ENCODE measurements around the gene QPCT. TPM values are rescaled to one million over a fixed set of nuclear protein-coding genes. Genes with fewer than 3 reads are reported as not detected.
"Not testable (repeated sequence)": the region's sequence is repeated elsewhere in the genome, so short reads cannot be mapped to it uniquely, and the experiment has no call there.

QPCT gene
- polyA plus RNA-seq, 3 donors, result 11.5 to 15.5 (median 12.3) TPM

- no peak for DNase-seq
These were observed 10.1 kb downstream of the QPCT start for GRCh38 chr2:37354531-37354930.

GRCh38 chr2:37355735-37356134 lies 11.3 kb downstream of the QPCT start:
- DNase-seq, result no peak

- DNase-seq, result no peak
These were observed 11.9 kb downstream of the QPCT start for GRCh38 chr2:37356299-37356698.

GRCh38 chr2:37357069-37357468 lies 12.6 kb downstream of the QPCT start:
- no peak for DNase-seq

GRCh38 chr2:37357530-37357929 lies 13.1 kb downstream of the QPCT start:
- DNase-seq, result no peak

GRCh38 chr2:37358466-37358865 lies 14.0 kb downstream of the QPCT start:
- DNase-seq, result no peak

GRCh38 chr2:37361216-37361815 lies 16.9 kb downstream of the QPCT start:
- no peak for DNase-seq

GRCh38 chr2:37361994-37362698 lies 17.7 kb downstream of the QPCT start:
- DNase-seq, result no peak

GRCh38 chr2:37364351-37364750 lies 19.9 kb downstream of the QPCT start:
- DNase-seq, result no peak

- no peak for DNase-seq
These were observed 21.2 kb downstream of the QPCT start for GRCh38 chr2:37365669-37366068.

GRCh38 chr2:37366773-37367172 lies 22.3 kb downstream of the QPCT start:
- DNase-seq, result no peak

GRCh38 chr2:37367310-37367709 lies 22.9 kb downstream of the QPCT start:
- DNase-seq, result no peak

- no peak for DNase-seq
These were observed 23.6 kb downstream of the QPCT start for GRCh38 chr2:37367984-37368383.

GRCh38 chr2:37370666-37371065 lies 26.2 kb downstream of the QPCT start:
- DNase-seq, result no peak

- no peak for DNase-seq
These were observed 27.6 kb downstream of the QPCT start for GRCh38 chr2:37372000-37372399.

GRCh38 chr2:37375741-37376288 lies 31.4 kb downstream of the QPCT start:
- no peak for DNase-seq

- no peak for DNase-seq
These were observed 32.2 kb downstream of the QPCT start for GRCh38 chr2:37376421-37377186.

GRCh38 chr2:37377187-37377532 lies 32.7 kb downstream of the QPCT start:
- no peak for DNase-seq

- no peak for DNase-seq
These were observed 34.0 kb downstream of the QPCT start for GRCh38 chr2:37378411-37378810.

GRCh38 chr2:37379881-37380296 lies 35.5 kb downstream of the QPCT start:
- no peak for DNase-seq

- not testable (repeated sequence) for DNase-seq
These were observed 36.4 kb downstream of the QPCT start for GRCh38 chr2:37380787-37381186.

- DNase-seq, result not testable (repeated sequence)
These were observed 39.8 kb downstream of the QPCT start for GRCh38 chr2:37384261-37384660.
